Stimulated activated CD4-positive, alpha-beta T cell treated with anti-CD3 and anti-CD28 coated beads, Interleukin-15, amount 100 ng/mL, for 24 hours (primary cell): Measurements from ENCODE around the gene MISP3.

ENCODE experiments used
- DNase-seq: peaks from one replicate; pipeline ENCODE4 v3.0.0-alpha.2; 2020

The MISP3 gene

GRCh38 chr19:14081797-14082674 lies 9.4 kb downstream of the MISP3 start:
- peak; percentile 30 for DNase-seq

GRCh38 chr19:14082675-14082960 lies 10.0 kb downstream of the MISP3 start:
- DNase-seq: no peak

- DNase-seq: no peak
These were observed 12.9 kb downstream of the MISP3 start, which contains the start of gene C19orf67 for GRCh38 chr19:14085309-14085995. Gene C19orf67, minus strand, starts transcription at chr19:14085783. Its CDS starts 156 bp downstream, at chr19:14085627.

- DNase-seq: no peak
These were observed 13.5 kb downstream of the MISP3 start for GRCh38 chr19:14086098-14086497.

GRCh38 chr19:14088634-14089411 lies 16.2 kb downstream of the MISP3 start:
- no peak for DNase-seq

GRCh38 chr19:14089412-14089661 lies 16.8 kb downstream of the MISP3 start:
- no peak for DNase-seq

GRCh38 chr19:14089662-14090508 lies 17.3 kb downstream of the MISP3 start:
- DNase-seq: peak; percentile 64

- DNase-seq: peak; percentile 91
These were observed 18.0 kb downstream of the MISP3 start, which contains the start of gene SAMD1 for GRCh38 chr19:14090509-14091080. Gene SAMD1, minus strand, starts transcription at chr19:14090751.

GRCh38 chr19:14091081-14091812 lies 18.7 kb downstream of the MISP3 start:
- DNase-seq: peak; percentile 87

- DNase-seq: peak; percentile 65
These were observed 19.4 kb downstream of the MISP3 start for GRCh38 chr19:14091813-14092462.

- DNase-seq: no peak
These were observed 20.7 kb downstream of the MISP3 start for GRCh38 chr19:14093117-14093823.

GRCh38 chr19:14094854-14095253 lies 22.3 kb downstream of the MISP3 start:
- no peak for DNase-seq

- DNase-seq: no peak
These were observed 23.8 kb downstream of the MISP3 start for GRCh38 chr19:14096272-14096992.

GRCh38 chr19:14097532-14098151 lies 25.1 kb downstream of the MISP3 start:
- no peak for DNase-seq

GRCh38 chr19:14101003-14101545 lies 28.5 kb downstream of the MISP3 start:
- no peak for DNase-seq

GRCh38 chr19:14102102-14102696 lies 29.6 kb downstream of the MISP3 start:
- DNase-seq: no peak

GRCh38 chr19:14102756-14103155 lies 30.2 kb downstream of the MISP3 start:
- no peak for DNase-seq

GRCh38 chr19:14103310-14103709 lies 30.7 kb downstream of the MISP3 start:
- no peak for DNase-seq

- DNase-seq: no peak
These were observed 33.1 kb downstream of the MISP3 start for GRCh38 chr19:14105680-14106079.
